Lower lobe of right lung (tissue), 2 donors: Measurements from ENCODE around the gene EXOC4. TPM values are rescaled to one million over a fixed set of nuclear protein-coding genes. Genes with fewer than 3 reads are reported as not detected.

Source experiments
- ATAC-seq, 2 donors: fragments of 200-7000 bp; cut with Tn5 transposase; one replicate each; pipeline ENCODE4 v1.9.1; 2020 to 2022; ENCODE audit warnings: mild to moderate bottlenecking in 2 of 2, moderate library complexity in 2 of 2
- DNase-seq: peaks from one replicate; pipeline ENCODE4 v3.0.0-alpha.2; 2020
- H3K27ac ChIP-seq: fragments of 200-600 bp; one replicate; pipeline ENCODE4 v1.8.0; 2022
- H3K27me3 ChIP-seq: fragments of 200-600 bp; one replicate; pipeline ENCODE4 v1.8.0; 2022; ENCODE audit warnings: low read depth
- H3K36me3 ChIP-seq: fragments of 200-600 bp; one replicate; pipeline ENCODE4 v1.8.0; 2022; ENCODE audit warnings: mild to moderate bottlenecking
- H3K4me1 ChIP-seq: fragments of 200-600 bp; one replicate; pipeline ENCODE4 v1.8.0; 2022
- H3K4me3 ChIP-seq: fragments of 200-600 bp; one replicate; pipeline ENCODE4 v1.8.0; 2022; ENCODE audit warnings: mild to moderate bottlenecking
- H3K9me3 ChIP-seq: fragments of 200-600 bp; one replicate; pipeline ENCODE4 v1.8.0; 2022
- CTCF ChIP-seq: fragments of 200-600 bp; IDR thresholded peaks from one replicate; pipeline ENCODE4 v1.8.0; 2022; ENCODE audit warnings: antibody characterized with exemption, mild to moderate bottlenecking
- intact Hi-C: fragments of 100-400 bp; cut with DNase I; formaldehyde crosslinking; loops from one replicate; pipeline ENCODE4 v1.11.0; 2022
- total RNA-seq: library from RNA; stranded (reverse); fragmentation: NEBNext Ultra II Directional; extraction: Animal tissue kit (Norgen Biotek cat#: 25700); gene quantifications from one replicate; pipeline ENCODE4 v1.2.1, GENCODE V29; 2021
- donor health status: DM: no; HTN: yes; CAD: no; lungs with severe emphysema.

Gene EXOC4
- total RNA-seq, 1 donor from 2014 or later, result 80.2 TPM

DNA sequence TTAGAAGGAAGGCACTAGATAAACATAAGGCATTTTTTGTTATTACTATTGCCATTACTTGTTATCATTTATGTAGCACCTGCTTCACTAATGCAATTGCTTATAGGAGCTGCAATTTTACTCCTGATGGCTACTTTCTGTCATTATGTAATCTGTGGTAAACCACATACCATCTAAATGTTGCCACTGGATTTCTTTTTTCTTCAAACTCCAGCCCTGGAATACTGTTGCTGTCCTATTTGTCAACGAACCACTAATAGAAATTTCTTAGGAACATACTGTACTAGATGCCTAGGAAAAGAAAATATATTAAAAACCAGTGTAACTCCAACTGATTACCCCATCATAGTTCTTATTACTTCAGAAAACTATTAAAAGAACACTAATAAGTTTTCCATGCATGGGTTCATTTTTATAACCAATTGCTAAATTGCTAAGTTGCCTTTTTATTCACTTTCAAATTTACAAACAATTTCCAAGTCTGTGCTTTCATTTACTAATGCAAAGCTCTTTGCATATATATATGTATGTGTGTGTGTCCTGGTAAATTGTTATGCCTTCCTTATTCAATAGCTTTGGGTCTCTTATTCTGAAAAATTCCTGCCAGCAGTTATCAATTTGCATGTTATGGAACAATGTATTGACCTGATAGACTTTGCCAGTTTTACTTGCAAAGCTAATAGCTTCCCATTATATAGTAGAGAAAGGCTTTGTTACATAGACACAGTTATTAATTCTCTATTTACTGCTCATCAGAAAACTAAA, 287.4 kb downstream of the EXOC4 start:
- Histone ChIP-seq H3K9me3 (no peaks in the 10 kb centered on the region), H3K4me1 (no peaks in the 10 kb centered on the region), H3K27me3 (no peaks in the 10 kb centered on the region), H3K36me3 (no peaks in the 10 kb centered on the region), H3K4me3 (no peak overlapping the region), H3K27ac (no peak overlapping the region)
- no peak for DNase-seq
- no peak for ATAC-seq
- intact Hi-C loops, result no loop called here
- TF ChIP-seq CTCF, result no peak

DNA sequence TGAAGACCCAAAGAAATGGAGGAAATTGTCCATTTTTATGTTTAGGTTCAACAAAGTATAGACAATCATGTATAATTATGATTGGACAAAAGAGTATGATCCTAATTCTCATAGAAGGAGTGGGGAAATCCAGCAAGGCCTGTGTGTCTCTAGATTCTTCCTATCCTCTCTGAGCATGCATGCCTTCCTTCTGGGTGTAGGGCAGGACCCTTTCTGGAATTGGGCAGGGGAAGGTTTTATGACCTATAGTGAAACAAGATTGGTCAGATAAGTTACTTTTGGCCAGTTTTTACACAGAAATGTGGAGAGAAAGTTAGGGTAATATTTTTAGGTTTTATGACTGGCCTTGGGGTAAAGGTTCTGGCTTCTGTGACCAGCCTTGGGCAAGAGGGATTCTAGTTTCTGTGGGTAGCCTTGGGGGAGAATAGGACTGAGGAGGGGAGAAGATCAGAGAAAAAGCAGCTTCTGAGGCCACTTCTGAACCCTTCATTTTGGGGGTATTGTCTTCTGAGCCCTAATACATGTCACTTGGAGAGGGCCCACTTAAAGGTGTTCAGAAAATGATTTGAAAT, 289.4 kb downstream of the EXOC4 start:
- no peak overlapping the region for H3K4me3 ChIP-seq
- H3K27ac ChIP-seq, result no peak overlapping the region
- no peaks in the 10 kb centered on the region for H3K36me3 ChIP-seq
- no peak for TF ChIP-seq CTCF
- no peaks in the 10 kb centered on the region for H3K27me3 ChIP-seq
- H3K9me3 ChIP-seq, result no peaks in the 10 kb centered on the region
- intact Hi-C loops, result no loop called here
- ATAC-seq (no peak), DNase-seq (no peak)
- no peaks in the 10 kb centered on the region for H3K4me1 ChIP-seq

- intact Hi-C loops, result no loop called here
- Histone ChIP-seq H3K9me3 (no peaks in the 10 kb centered on the region), H3K36me3 (no peaks in the 10 kb centered on the region), H3K27ac (no peak overlapping the region), H3K27me3 (no peaks in the 10 kb centered on the region), H3K4me1 (no peaks in the 10 kb centered on the region), H3K4me3 (no peak overlapping the region)
- DNase-seq (no peak), ATAC-seq (no peak)
- no peak for TF ChIP-seq CTCF
These were observed 290.8 kb downstream of the EXOC4 start for GRCh38 chr7:133543657-133544056.

GRCh38 chr7:133545618-133546017, 292.7 kb downstream of the EXOC4 start:
- H3K4me1 ChIP-seq, result no peaks in the 10 kb centered on the region
- H3K27ac ChIP-seq, result no peak overlapping the region
- no peak for DNase-seq
- H3K9me3 ChIP-seq, result no peaks in the 10 kb centered on the region
- no peaks in the 10 kb centered on the region for H3K36me3 ChIP-seq
- intact Hi-C loops, result no loop called here
- ATAC-seq, result no peak
- TF ChIP-seq CTCF, result no peak
- no peak overlapping the region for H3K4me3 ChIP-seq
- H3K27me3 ChIP-seq, result no peaks in the 10 kb centered on the region

GRCh38 chr7:133547981-133548380, 295.1 kb downstream of the EXOC4 start:
- intact Hi-C loops, result no loop called here
- Histone ChIP-seq H3K36me3 (no peaks in the 10 kb centered on the region), H3K27ac (no peak overlapping the region), H3K27me3 (no peaks in the 10 kb centered on the region), H3K9me3 (no peaks in the 10 kb centered on the region), H3K4me1 (no peaks in the 10 kb centered on the region), H3K4me3 (no peak overlapping the region)
- ATAC-seq (no peak), DNase-seq (no peak)
- TF ChIP-seq CTCF, result no peak
